ENCODE data around the gene EIF4G3. TPM values are rescaled to one million over a fixed set of nuclear protein-coding genes. Genes with fewer than 3 reads are reported as not detected.
"Not testable (repeated sequence)": the region's sequence is repeated elsewhere in the genome, so short reads cannot be mapped to it uniquely, and the experiment has no call there.

The EIF4G3 gene
- polyA plus RNA-seq, 1 of the 3 experiments (the other 2 are of a cell fraction) = 32.0 TPM

GRCh38 chr1:21024918-21025317 is 151.8 kb downstream of the EIF4G3 start (continued):
- TF ChIP-seq PBX3 (IDR thresholded peaks at IDR 0.05) (no peak), NFIC (IDR thresholded peaks at IDR 0.05; ENCODE audit: borderline replicate concordance) (no peak), SIN3A (IDR thresholded peaks at IDR 0.05; ENCODE audit: borderline replicate concordance, low read depth, low read length) (no peak), ZBTB33 (IDR thresholded peaks at IDR 0.05; ENCODE audit: borderline replicate concordance, low read depth) (no peak), ELF1 (IDR thresholded peaks at IDR 0.05) (no peak), MAX (IDR thresholded peaks at IDR 0.05; ENCODE audit: low read depth) (no peak)

- H3K9me2 ChIP-seq; H3K9ac ChIP-seq; H3K27me3 ChIP-seq (ENCODE audit: insufficient read depth); H2AFZ ChIP-seq (ENCODE audit: low read depth); H3K4me2 ChIP-seq; H3K4me3 ChIP-seq (ENCODE audit: low read depth in 2 of 2, low read length in 1 of 2); CTCF ChIA-PET; POLR2A ChIA-PET; H3K36me3 ChIP-seq (replicated peaks in 1 of 2; ENCODE audit: control insufficient read depth in 1 of 2, insufficient read depth in 2 of 2, low read length in 1 of 2); H3K9me3 ChIP-seq; DNase-seq: not testable (repeated sequence)
- peak overlapping the region in 1 of 2 experiments; percentile 92; a peak in 1 of 4 replicates for H3K27ac ChIP-seq (ENCODE audit: low read depth in 2 of 2, low read length in 1 of 2)
- peaks cover 15% of the 10 kb centered on the region for H3F3A ChIP-seq (replicated peaks; ENCODE audit: insufficient read depth)
- peaks cover 12% of the 10 kb centered on the region for H4K20me1 ChIP-seq (ENCODE audit: insufficient read depth)
- WGBS (ENCODE audit: low lambda C conversion rate) = 71% methylated on average over 3 of the region's 26 CpGs
- H3K4me1 ChIP-seq (ENCODE audit: control insufficient read depth in 1 of 2, insufficient read depth in 2 of 2, low read depth in 1 of 2, low read length in 1 of 2) = peaks cover 11 to 15% of the 10 kb centered on the region in 2 experiments
- peaks cover 67% of the 10 kb centered on the region for H3K79me2 ChIP-seq (ENCODE audit: insufficient read depth)
Measured at GRCh38 chr1:21024136-21024896, 152.4 kb downstream of the EIF4G3 start.

GRCh38 chr1:21022279-21023040 is 154.2 kb downstream of the EIF4G3 start:
- Histone ChIP-seq H3K36me3 (replicated peaks in 1 of 2; ENCODE audit: control insufficient read depth in 1 of 2, insufficient read depth in 2 of 2, low read length in 1 of 2) (no peaks in the 10 kb centered on the region), H3K4me3 (ENCODE audit: low read depth in 2 of 2, low read length in 1 of 2) (0 out of 4 replicates have a peak overlapping the region, but pooled peaks of 1 of the 2 experiments have one; percentile 9), H3K4me2 (peak overlapping the region; percentile 24; the same call in 1 of the 2 replicates), H3F3A (replicated peaks; ENCODE audit: insufficient read depth) (peaks cover 15% of the 10 kb centered on the region), H3K9me3 (no peaks in the 10 kb centered on the region), H3K27ac (ENCODE audit: low read depth in 2 of 2, low read length in 1 of 2) (peak overlapping the region; percentile 91 to 98), H3K27me3 (ENCODE audit: insufficient read depth) (no peaks in the 10 kb centered on the region), H3K9me2 (no peaks in the 10 kb centered on the region), H4K20me1 (ENCODE audit: insufficient read depth) (peaks cover 12% of the 10 kb centered on the region), H3K4me1 (ENCODE audit: control insufficient read depth in 1 of 2, insufficient read depth in 2 of 2, low read depth in 1 of 2, low read length in 1 of 2) (peaks cover 11 to 15% of the 10 kb centered on the region in 2 experiments), H3K9ac (peak overlapping the region; percentile 54; the same call in 1 of the 2 replicates), H2AFZ (ENCODE audit: low read depth) (no peak overlapping the region), H3K79me2 (ENCODE audit: insufficient read depth) (peaks cover 66% of the 10 kb centered on the region)
- DNase-seq = peak; percentile 61
- CTCF ChIA-PET = interaction anchor here (0.8 to 1.1 kb wide), 2 partner anchors 11 to 202 kb away, joined by 3 to 5 read pairs; no protein-coding TSS in a partner anchor
- 34% methylated on average over 6 of the region's 6 CpGs for WGBS (ENCODE audit: low lambda C conversion rate)
- POLR2A ChIA-PET = interaction anchor here (0.6 kb wide), 1 partner anchor 546 kb away, joined by 3 read pairs; no protein-coding TSS in a partner anchor
- TF ChIP-seq NFIC (IDR thresholded peaks at IDR 0.05; ENCODE audit: borderline replicate concordance) (peak; percentile 46; the same call in 1 of the 2 replicates), CTCF (IDR thresholded peaks at IDR 0.05) (no peak), CHD2 (IDR thresholded peaks at IDR 0.05; ENCODE audit: low read length, partially characterized antibody) (peak; percentile 62), MEF2A (IDR thresholded peaks at IDR 0.05; ENCODE audit: borderline replicate concordance, low read depth) (peak; percentile 99), ZBTB33 (IDR thresholded peaks at IDR 0.05; ENCODE audit: borderline replicate concordance, low read depth) (peak; percentile 77; the same call in 1 of the 2 replicates), IRF3 (IDR thresholded peaks at IDR 0.05; ENCODE audit: low read depth, low read length) (no peak), MAX (IDR thresholded peaks at IDR 0.05; ENCODE audit: low read depth) (no peak)
